GM18870 (cell line): ENCODE results near the gene PFN3.
"Not testable (repeated sequence)": the region's sequence is repeated elsewhere in the genome, so short reads cannot be mapped to it uniquely, and the experiment has no call there.

Source experiments
- ATAC-seq: cut with Tn5 transposase; IDR thresholded peaks from one replicate; pipeline ENCODE4 v1.9.1; 2021; ENCODE audit warnings: moderate library complexity; ENCODE audit not compliant: unreplicated experiment

The PFN3 gene

GRCh38 chr5:177425801-177426565 lies 25.5 kb upstream of the PFN3 start:
- peak; percentile 86 for ATAC-seq

- ATAC-seq, result no peak
These were observed 24.8 kb upstream of the PFN3 start for GRCh38 chr5:177425196-177425800.

- no peak for ATAC-seq
These were observed 23.2 kb upstream of the PFN3 start for GRCh38 chr5:177423671-177424070.

GRCh38 chr5:177421062-177421798 lies 20.8 kb upstream of the PFN3 start:
- no peak for ATAC-seq

- ATAC-seq, result not testable (repeated sequence)
These were observed 20.0 kb upstream of the PFN3 start for GRCh38 chr5:177420472-177420871.

GRCh38 chr5:177419046-177419445 lies 18.6 kb upstream of the PFN3 start:
- no peak for ATAC-seq

GRCh38 chr5:177417081-177417480 lies 16.6 kb upstream of the PFN3 start:
- not testable (repeated sequence) for ATAC-seq

- no peak for ATAC-seq
These were observed 14.0 kb upstream of the PFN3 start for GRCh38 chr5:177414481-177414880.

GRCh38 chr5:177412603-177413233 lies 12.3 kb upstream of the PFN3 start:
- ATAC-seq, result peak; percentile 79

- ATAC-seq, result no peak
These were observed 10.1 kb upstream of the PFN3 start for GRCh38 chr5:177410575-177410974.

- ATAC-seq, result no peak
These were observed 8.8 kb upstream of the PFN3 start, which contains the start of gene F12 for GRCh38 chr5:177409043-177409801. Gene F12, minus strand, starts transcription at chr5:177409564. Its CDS starts 37 bp downstream, at chr5:177409527.

GRCh38 chr5:177405805-177406204 lies 5.3 kb upstream of the PFN3 start:
- ATAC-seq, result no peak

GRCh38 chr5:177405312-177405711 lies 4.9 kb upstream of the PFN3 start:
- ATAC-seq, result no peak

- no peak for ATAC-seq
These were observed 4.2 kb upstream of the PFN3 start for GRCh38 chr5:177404641-177405179.

- ATAC-seq, result peak; percentile 63
These were observed 3.6 kb upstream of the PFN3 start for GRCh38 chr5:177403792-177404640.

GRCh38 chr5:177403102-177403791 lies 2.8 kb upstream of the PFN3 start:
- ATAC-seq, result peak; percentile 27

- ATAC-seq, result no peak
These were observed 2.0 kb upstream of the PFN3 start for GRCh38 chr5:177402271-177403043.

GRCh38 chr5:177397875-177398390 lies 2.5 kb downstream of the PFN3 start:
- no peak for ATAC-seq
